ENCODE data around the gene TTC28.
"Not testable (repeated sequence)": the region's sequence is repeated elsewhere in the genome, so short reads cannot be mapped to it uniquely, and the experiment has no call there.

The TTC28 gene

GRCh38 chr22:28674121-28674563 lies 5.5 kb downstream of the TTC28 start:
- DNase-seq = no peak

- no peak for DNase-seq
These were observed 8.9 kb downstream of the TTC28 start for GRCh38 chr22:28670756-28671155.

- DNase-seq = no peak
These were observed 9.5 kb downstream of the TTC28 start for GRCh38 chr22:28670161-28670560.

DNA sequence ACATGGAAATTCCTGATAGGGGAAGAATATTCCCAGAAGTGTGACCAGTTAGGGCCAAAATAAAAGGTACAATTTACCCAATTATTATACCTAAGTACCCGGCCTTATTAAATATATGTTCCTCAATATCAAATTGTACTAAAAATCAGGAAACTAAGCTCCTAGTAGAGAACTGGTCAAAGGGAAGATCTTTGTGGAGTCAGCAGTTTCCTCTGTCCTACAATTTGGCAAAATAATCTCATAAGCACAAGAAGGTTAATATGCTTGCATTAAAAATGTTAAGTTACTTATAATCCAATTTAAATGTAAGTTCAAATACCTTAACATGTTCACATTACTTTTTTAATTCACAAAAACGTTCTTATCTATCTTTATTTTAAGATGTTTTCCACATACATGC lies 10.3 kb downstream of the TTC28 start:
- DNase-seq = no peak

GRCh38 chr22:28663569-28663942 lies 16.1 kb downstream of the TTC28 start:
- not testable (repeated sequence) for DNase-seq

GRCh38 chr22:28658448-28658847 lies 21.2 kb downstream of the TTC28 start:
- no peak for DNase-seq

DNA sequence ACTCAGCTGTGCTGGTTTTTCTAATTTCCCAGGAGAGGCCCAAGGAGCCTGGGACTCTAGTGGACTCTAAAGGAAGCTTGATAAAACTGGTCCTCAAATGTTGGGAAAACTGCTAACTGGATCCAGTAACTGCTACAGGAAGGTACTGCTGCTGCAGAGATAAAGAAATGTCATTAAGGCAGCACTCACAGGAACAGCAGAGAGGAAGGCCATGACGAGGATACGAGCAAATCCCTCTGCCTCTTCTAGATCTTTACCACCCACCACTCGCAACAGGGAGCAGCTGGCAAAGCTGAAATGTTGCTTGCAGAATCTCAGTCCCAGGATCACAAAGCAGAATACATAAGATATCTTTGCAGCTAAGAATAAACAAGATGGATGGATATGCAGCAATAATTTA lies 23.5 kb downstream of the TTC28 start:
- no peak for DNase-seq

DNA sequence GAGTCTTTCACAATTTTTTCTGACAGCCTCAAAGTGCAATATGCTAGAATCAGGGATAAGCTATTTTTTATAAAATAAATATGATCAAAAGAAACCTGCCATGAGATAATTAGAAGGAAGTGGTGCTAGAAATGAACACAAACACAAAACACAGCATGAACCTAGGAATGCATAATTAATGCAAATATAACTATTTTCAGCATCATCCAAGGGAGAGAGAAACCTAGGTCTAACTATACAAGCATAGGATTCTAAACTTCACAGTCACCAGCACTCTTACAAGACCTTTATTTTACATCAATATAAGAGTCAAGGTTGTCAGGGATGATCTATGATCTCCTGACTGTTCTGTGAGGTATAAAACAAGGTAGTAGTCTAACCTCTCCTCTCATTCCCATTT lies 29.2 kb downstream of the TTC28 start:
- no peak for DNase-seq

DNA sequence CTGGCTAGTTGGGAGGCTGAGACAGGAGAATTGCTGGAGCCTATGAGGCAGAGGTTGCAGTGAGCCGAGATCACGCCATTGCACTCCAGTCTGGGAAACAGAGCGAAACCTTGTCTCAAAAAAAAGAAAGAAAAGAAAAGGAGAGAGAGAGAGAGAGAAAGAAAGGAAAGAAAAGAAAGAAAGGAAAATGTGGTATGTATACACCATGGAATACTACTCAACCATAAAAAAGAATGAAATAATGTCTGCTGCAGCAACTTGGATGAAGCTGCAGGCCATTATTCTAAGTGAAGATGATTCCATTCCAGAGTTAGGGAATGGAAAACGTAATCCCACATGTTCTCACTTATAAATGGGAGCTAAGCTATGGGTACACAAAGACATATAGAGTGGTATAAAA lies 30.8 kb downstream of the TTC28 start:
- no peak for DNase-seq

- DNase-seq = no peak
These were observed 32.4 kb downstream of the TTC28 start for GRCh38 chr22:28647216-28647615.

DNA sequence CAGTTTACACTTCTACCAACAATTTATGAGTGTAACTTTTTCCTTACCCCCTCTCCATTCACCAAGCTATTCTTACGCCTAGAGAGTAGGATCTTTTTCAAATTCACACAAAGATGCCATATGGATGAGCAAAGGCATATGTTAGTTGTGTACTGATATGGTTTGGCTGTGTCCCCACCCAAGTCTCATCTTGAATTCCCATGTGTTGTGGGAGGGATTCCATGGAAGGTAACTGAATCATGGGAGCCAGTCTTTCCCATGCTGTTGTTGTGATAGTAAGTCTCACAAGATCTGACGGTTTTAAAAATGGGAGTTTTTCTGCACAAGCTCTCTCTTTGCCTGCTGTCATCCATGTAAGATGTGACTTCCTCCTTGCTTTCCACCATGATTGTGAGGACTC lies 40.3 kb downstream of the TTC28 start:
- no peak for DNase-seq

DNA sequence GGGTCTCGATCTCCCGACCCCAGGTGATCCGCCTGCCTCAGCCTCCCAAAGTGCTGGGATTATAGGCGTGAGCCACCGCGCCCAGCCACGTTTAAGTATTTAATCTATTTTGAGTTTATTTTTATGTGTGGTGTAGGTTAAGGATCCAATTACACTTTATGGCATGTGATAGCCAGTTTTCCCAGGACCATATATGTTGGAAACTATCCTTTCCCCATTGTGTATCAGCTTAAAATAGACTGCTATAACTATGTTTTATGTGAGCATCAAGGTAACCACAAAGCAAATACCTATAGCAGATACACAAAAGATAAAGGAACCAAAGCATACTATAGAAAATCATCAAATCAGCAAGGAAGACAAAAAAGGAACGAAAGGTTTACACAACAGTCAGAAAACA lies 42.4 kb downstream of the TTC28 start:
- no peak for DNase-seq

DNA sequence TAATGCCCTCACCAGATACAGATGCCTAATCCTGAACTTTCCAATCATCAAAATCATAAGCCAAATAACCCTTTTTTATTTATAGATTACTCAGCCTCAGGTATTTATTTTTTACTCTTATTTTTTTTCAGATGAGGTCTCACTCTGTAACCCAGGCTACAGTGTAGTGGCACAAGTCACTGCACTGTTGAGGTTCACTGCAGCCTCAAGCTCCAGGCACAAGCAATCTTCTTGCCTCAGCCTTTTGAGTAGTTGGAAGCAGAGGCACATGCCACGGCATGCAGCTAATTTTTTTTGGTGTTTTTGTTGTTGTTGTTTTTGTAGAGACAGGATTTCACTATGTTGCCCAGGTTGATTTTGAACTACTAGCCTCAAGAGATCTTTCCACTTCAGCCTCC lies 49.5 kb downstream of the TTC28 start:
- no peak for DNase-seq

GRCh38 chr22:28629420-28630176 lies 50.0 kb downstream of the TTC28 start:
- no peak for DNase-seq

DNA sequence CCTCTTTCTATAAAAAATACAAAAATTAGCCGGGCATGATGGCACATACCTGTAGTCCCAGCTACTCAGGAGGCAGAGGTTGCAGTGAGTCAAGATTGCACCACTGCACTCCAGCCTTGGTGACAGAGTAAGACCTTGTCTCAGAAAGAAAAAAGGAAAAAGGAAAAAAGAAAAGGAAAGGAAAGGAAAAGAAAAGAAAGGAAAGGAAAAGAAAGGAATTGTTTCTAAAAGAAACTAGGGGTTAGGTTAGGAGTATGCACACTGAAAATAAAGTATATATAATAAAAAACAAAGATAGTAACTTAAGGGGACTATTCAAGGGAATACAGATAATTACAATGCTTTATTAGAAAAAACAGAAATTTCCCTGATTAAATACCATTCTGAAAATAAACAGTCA lies 50.9 kb downstream of the TTC28 start:
- no peak for DNase-seq

DNA sequence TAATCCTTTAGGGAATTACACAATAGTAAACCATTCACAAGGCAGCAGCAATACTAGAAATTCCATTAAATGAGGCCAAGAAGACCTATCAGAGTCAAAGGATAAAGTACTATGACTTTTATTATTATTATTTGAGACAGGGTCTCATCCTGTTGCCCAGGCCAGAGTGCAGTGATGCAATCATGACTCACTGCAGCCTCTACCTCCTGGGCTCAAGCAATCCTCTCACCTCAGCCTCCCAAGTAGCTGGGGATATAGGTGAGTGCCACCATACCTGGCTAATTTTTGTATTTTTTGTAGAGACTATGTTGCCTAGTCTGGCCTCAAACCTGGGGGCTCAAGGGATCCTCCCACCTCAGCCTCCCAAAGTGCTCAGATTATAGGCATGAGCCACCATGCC lies 51.8 kb downstream of the TTC28 start:
- no peak for DNase-seq

DNA sequence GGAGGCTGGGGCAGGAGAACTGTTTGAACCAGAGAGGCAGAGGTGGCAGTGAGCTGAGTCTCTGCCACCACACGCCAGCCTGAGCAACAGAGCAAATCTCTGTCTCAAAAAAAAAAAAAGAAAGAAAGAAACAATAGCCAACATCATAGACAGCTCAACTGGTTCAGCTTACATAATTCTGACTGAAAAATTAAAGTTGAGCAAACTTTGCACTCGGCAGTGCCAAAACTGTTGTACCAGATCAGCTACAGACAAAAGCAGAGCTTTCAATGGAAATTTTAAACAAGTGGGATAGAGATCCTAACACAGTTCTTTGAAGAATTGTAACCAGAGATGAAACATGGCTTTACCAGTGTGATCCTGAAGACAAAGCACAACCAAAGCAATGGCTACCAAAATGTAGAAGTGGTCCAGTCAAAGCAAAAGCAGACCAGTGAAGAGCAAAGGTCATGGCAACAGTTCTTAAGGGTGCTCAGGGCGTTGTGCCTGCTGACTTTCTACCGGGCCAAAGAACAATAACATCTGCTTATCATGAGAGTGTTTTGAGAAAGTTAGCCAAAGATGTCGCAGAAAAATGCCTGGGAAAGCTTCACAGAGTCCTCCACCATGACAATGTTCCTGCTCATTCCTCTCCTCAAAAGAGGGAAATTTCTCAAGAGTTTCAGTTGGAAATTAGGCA lies 59.3 kb downstream of the TTC28 start:
- DNase-seq = no peak

DNA sequence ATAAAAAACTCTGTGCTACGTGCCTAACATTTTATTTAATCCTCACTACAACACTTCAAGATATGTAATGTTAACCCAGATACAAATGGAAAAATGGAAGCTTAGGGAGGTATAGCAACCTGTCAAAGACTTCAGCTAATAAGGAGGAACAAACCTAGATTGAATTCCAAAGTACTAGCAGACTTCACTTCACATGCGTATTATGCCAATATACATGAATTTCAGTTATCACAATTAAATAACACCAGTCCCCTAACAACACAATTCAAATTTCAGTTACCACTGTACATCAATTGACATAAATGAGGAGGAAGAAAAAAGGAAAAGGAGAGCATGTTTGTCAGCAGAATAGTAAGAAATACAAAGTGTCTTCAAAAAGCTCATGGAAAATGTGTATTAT lies 60.4 kb downstream of the TTC28 start:
- no peak for DNase-seq

DNA sequence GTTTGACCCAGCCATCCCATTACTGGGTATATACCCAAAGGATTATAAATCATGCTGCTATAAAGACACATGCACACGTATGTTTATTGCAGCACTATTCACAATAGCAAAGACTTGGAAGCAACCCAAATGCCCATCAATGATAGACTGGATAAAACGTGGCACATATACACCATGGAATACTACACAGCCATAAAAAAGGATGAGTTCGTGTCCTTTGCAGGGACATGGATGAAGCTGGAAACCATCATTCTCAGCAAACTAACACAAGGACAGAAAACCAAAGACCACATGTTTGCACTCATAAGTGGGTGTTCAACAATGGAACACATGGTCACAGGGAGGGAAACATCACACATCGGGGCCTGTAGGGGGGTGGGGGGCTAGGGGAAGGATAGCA lies 64.2 kb downstream of the TTC28 start:
- DNase-seq = not testable (repeated sequence)

DNA sequence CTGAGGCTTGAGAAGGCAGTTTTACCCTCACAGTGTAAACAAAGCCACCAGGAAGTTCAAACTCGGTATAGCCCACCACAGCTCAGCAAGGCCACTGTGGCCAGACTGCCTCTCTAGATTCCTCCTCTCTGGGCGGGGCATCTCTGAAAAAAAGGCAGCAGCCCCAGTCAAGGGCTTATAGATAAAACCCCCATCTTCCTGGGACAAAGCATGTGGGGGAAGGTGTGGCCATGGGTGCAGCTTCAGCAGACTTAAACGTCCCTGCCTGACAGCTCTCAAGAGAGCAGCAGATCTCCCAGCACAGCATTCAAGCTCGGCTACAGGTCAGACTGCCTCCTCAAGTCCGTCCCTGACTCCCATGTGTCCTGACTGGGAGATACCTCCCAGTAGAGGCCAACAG lies 69.7 kb downstream of the TTC28 start:
- no peak for DNase-seq

- no peak for DNase-seq
These were observed 71.1 kb downstream of the TTC28 start for GRCh38 chr22:28608546-28608945.

- DNase-seq = no peak
These were observed 71.8 kb downstream of the TTC28 start for GRCh38 chr22:28607795-28608194.

DNA sequence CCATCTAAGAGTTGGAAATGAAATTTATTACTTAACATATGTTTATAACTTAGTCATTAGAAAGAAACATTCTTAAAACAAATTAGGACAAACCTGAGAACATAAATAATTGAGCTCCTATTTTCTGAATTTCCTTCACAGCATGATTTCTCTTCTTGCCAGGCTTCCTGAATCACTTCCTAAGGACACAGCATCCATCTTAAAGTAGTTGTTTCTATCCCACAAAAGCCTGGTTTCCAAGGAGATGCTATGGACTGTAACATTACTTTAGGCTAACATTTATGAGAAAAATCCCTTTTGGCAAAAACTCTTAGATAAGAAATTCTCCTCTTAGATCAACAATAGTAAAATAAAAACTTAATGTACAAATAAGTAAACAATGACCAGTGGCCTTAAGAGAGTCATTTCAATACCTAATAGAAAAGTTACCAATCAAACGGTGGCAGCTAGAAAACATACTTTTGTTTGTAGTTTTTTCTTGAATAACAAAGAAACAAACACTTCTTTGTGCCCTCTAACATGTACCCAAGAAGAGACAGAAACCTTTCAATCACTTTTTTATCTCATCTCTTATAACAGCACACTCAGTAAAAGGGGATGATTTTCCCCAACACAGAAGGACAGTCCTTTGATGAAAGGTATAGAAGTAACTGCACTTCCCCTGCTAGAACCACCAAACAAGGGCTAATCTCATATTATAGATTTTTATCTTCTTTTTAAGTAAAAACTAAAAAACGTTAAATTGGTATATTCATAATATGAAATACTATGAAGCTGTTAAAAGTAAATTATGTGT lies 74.5 kb downstream of the TTC28 start:
- DNase-seq = no peak

GRCh38 chr22:28601915-28602314 lies 77.7 kb downstream of the TTC28 start:
- no peak for DNase-seq
